Muscle layer of duodenum (tissue), 2 donors: ENCODE measurements around the gene ABHD16A.

Source experiments
- H3K27ac ChIP-seq: one replicate; pipeline ENCODE4 v1.7.0; 2013; ENCODE audit warnings: mild to moderate bottlenecking, low read length
- H3K27me3 ChIP-seq: one replicate; pipeline ENCODE4 v1.7.0; 2013; ENCODE audit warnings: low read depth, mild to moderate bottlenecking, control low read depth, low read length
- H3K36me3 ChIP-seq, 2 donors: one replicate each; pipeline ENCODE4 v1.7.0; 2013; ENCODE audit warnings: low read length in 2 of 2, control low read depth in 1 of 2, mild to moderate bottlenecking in 1 of 2; ENCODE audit not compliant: insufficient read depth in 2 of 2, control insufficient read depth in 1 of 2
- H3K4me1 ChIP-seq, 2 donors: one replicate each; pipeline ENCODE4 v1.7.0; 2013; ENCODE audit warnings: low read length in 2 of 2, mild to moderate bottlenecking in 2 of 2, control low read depth in 1 of 2, moderate library complexity in 1 of 2; ENCODE audit not compliant: insufficient read depth in 2 of 2, control insufficient read depth in 1 of 2
- H3K4me3 ChIP-seq, 2 donors: one replicate each; pipeline ENCODE4 v1.7.0; 2013; ENCODE audit warnings: low read length in 2 of 2, low read depth in 1 of 2, mild to moderate bottlenecking in 1 of 2
- H3K9me3 ChIP-seq, 2 donors: one replicate each; pipeline ENCODE4 v1.7.0; 2013; ENCODE audit warnings: low read length in 2 of 2, control low read depth in 1 of 2, mild to moderate bottlenecking in 1 of 2; ENCODE audit not compliant: control insufficient read depth in 1 of 2
- donor health status: healthy.

ABHD16A gene

DNA sequence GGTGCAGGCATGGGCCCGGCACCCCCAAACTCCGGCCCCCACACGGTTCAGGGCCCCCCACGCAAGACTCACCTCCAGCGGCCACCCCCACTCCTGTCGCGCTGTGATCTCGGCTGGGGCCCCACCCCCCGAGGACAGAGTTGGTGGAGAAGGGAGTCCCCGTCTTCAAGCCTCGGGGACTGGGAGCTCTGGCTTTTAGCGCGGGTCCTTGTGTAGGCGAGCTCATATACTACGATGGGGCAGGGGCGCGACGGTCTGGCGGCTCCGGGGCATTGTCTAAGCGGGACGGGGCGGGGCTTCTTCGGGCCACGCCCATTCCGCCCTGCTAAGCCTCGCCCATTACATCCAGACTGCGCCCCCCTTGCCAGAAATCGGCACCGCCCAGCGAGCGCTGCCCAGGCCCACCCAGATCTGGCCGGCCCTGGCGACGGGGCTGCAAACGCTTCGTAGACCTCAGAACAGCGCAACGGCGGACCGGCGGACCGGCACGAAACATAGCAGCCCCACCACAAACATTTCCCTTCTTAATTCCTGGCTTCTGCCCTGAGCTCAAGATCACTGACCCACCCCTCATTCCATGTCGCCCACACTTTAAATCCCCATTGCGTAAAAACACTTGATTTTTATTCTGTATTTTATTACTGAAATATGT, 27.0 kb upstream of the ABHD16A start:
- Histone ChIP-seq H3K4me1 (peaks cover 4 to 47% of the 10 kb centered on the region in 2 donors), H3K36me3 (peaks cover 35 to 56% of the 10 kb centered on the region in 2 donors), H3K27ac (peak overlapping the region; percentile 88), H3K4me3 (peak overlapping the region; percentile 85 to 86), H3K9me3 (no peaks in the 10 kb centered on the region), H3K27me3 (no peaks in the 10 kb centered on the region)

DNA sequence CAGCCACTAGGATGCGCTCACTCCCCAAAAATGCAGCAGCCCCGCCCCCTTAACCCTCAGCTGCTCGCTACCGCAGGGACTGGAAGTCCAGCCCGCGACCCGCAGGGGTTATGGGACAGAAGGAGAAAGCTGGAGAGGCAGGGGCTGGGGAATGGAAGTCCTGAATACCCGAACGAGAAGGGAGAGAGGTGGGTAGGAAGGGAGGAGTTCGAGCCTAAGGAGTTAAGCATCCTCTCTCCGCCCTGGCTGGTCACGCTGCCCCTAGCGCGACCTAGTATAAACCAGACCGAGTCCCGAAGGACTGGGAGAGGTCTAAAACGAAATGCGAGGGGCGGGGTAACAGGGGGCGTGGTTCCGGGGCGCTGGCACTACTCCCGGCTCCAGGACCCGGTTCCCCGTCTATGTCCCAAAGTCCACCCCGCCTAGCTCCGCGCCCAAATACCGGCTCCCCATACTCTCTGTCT, 26.4 kb upstream of the ABHD16A start:
- Histone ChIP-seq H3K36me3 (peaks cover 35 to 53% of the 10 kb centered on the region in 2 donors), H3K27me3 (no peaks in the 10 kb centered on the region), H3K4me1 (peaks cover 4 to 45% of the 10 kb centered on the region in 2 donors), H3K9me3 (no peaks in the 10 kb centered on the region), H3K27ac (peak overlapping the region; percentile 88), H3K4me3 (peak overlapping the region; percentile 85 to 86)

DNA sequence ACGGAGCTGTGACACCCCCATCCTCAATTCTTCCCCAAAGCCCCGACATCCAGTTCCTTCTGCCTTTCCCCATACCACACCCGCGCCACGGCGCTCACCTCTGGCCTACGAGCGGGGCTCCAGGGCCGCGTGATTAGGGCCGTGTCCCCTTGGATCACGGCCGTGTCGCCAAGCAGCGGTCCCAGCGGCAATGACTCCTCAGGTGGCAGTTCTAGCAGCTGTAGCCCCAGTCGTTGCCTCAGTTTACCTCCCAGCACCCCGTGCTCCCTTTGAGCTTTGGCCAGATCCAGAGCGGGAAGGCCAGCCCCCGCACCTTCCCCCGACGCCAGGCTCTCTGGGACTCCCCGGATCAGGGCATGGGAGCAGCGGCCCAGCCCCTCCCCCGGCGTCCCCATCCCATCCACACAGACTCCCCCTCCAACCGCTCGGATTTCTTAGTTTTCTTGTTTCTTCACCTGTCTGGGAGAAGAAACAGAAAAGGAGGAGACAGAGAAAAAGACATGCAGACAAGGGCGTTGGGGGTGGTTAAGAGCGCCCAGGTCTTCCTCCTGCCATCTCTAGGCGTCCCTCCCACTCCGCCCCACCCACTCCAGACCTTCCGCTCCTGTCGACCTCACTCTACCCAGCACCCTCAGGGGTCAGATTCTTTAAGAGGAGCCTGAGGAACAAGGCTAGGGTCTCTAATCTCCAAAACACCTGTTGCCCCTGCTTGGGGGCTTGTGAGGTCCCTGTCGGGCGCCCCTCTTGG, 25.8 kb upstream of the ABHD16A start, which contains the start of gene DDAH2:
DDAH2 (minus strand) TSS at position 533 of the 748 bp plus-strand sequence; CDS start at position 395, 138 bp downstream.
- no peaks in the 10 kb centered on the region for H3K9me3 ChIP-seq
- H3K4me1 ChIP-seq: peaks cover 0 to 39% of the 10 kb centered on the region in 2 donors
- peak within 1 kb of the TSS; percentile 85 to 86 for H3K4me3 ChIP-seq
- H3K27ac ChIP-seq: peak within 1 kb of the TSS; percentile 88
- no peaks in the 10 kb centered on the region for H3K27me3 ChIP-seq
- H3K36me3 ChIP-seq: peaks cover 29 to 47% of the 10 kb centered on the region in 2 donors

DNA sequence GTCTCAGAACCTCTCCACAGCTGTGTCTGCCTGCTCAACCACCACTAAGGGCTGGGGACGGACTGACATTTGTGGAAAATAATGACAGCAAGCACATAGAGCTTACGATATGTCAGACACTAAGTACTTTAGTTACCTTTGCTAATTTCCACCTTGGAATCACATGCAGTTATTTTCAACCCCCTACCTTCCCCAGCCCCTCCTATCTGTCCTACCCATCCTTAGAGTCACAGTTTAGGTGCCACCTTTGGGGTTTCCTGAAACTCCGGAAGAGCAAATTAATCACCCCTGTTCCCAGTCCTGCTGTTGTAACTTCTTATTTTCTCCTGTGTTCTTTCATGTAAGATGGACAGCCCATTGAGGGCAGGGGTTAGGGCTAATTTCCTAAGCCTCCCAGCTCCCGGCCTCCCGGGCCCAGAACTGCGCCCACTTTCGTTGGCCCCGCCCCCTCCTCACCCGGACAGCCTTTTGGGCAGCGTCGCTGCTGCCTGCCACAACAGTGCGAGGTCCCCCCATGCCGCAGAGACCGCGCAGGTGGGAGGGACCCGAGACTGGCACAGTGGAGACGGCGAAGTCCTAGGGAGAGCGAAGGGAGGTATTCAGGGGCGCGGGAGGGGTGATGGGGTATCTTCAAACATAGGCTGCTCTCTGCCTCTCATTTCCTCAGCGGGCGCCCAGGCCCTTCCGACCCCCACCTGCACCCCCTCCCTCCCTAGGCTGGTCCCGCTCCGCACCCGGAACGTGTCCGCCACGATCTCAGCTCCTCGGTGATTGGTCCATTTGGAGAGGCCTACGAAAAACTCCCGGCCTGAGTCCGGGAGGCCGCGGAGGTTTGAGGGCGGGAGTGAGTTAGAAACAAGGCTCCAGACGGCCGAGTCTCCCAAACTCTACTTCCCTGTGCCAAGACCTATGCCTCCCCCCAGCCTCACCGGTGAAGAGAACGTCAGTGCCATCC, 24.9 kb upstream of the ABHD16A start:
- Histone ChIP-seq H3K9me3 (no peaks in the 10 kb centered on the region), H3K27me3 (no peaks in the 10 kb centered on the region), H3K4me1 (peaks cover 0 to 29% of the 10 kb centered on the region in 2 donors), H3K36me3 (peaks cover 20 to 38% of the 10 kb centered on the region in 2 donors), H3K27ac (peak overlapping the region; percentile 88), H3K4me3 (peak overlapping the region; percentile 85 to 86)

DNA sequence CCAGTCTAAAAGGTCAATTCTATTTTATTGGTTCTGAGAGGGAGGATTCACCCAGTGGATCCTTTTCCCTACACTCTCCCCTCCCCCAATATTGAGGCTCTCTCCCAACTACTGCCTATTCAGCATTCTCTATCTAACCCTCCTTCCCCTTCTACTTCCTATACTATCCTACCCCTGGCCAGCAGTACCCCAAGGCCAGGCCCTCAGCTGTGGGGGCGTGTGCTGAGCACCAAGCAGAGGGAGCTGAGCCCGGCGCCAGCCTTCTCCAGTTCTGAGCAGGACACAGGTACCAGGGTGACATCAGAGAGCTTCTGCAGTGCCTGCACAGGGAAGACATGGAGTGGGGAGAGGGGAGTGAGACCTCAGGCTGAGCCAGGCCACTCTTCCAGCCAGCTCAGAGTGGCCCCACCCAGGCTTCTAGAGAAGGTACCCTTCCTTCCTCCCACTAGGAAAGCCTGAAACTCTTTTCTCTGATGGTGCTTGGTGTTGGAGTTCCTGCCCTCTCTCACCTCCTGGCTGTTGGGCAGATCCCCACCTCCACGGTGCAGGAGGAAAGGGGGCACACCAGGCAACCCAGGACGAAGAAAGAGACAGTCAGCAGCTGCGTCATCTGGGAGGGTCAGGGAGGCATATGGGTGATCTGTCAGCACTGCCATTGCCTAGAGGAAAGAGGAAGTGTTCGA, 24.1 kb upstream of the ABHD16A start:
- H3K4me1 ChIP-seq: peaks cover 0 to 25% of the 10 kb centered on the region in 2 donors
- no peaks in the 10 kb centered on the region for H3K27me3 ChIP-seq
- H3K9me3 ChIP-seq: no peaks in the 10 kb centered on the region
- H3K4me3 ChIP-seq: no peak overlapping the region
- H3K27ac ChIP-seq: peak overlapping the region; percentile 67
- peaks cover 16 to 32% of the 10 kb centered on the region in 2 donors for H3K36me3 ChIP-seq

DNA sequence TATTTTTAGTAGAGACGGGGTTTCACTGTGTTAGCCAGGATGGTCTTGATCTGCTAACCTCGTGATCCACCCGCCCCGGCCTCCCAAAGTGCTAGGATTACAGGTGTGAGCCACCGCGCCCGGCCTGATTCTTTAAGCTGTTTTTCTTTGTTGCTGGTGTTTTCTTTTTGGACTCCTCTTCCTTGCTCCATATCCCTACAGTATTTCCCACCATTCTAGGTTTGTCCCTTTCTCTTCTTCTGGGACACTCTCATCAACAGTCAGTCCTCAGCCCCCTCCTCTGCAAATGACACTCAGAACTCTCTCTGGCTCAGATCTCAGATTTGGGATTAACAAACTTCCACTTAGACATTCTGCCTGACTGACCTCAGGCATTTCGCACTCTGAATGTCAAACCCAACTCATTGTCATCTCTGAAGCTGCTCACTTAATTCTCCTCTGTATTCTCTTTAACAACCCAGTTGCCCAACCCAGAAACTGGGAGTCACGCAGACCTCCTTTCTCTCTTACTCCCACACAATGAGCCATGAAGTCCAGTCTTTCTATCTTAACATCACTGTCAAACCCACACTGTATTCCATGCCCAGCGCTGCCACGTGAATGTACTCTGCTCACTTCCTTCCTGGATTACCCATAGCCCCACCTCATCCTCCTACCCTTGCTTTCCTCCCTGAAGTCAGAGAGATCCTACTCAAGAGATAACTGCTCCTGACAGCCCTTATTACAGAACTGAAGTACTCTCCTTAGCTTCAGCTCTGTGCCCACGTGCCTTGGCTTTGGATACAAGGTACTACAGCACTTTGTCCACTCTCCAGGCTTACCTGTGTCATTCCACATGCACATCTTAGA, 22.6 kb upstream of the ABHD16A start:
- peaks cover 0 to 18% of the 10 kb centered on the region in 2 donors for H3K4me1 ChIP-seq
- H3K9me3 ChIP-seq: no peaks in the 10 kb centered on the region
- H3K27ac ChIP-seq: no peak overlapping the region
- no peaks in the 10 kb centered on the region for H3K27me3 ChIP-seq
- H3K36me3 ChIP-seq: peaks cover 2 to 21% of the 10 kb centered on the region in 2 donors
- no peak overlapping the region for H3K4me3 ChIP-seq

DNA sequence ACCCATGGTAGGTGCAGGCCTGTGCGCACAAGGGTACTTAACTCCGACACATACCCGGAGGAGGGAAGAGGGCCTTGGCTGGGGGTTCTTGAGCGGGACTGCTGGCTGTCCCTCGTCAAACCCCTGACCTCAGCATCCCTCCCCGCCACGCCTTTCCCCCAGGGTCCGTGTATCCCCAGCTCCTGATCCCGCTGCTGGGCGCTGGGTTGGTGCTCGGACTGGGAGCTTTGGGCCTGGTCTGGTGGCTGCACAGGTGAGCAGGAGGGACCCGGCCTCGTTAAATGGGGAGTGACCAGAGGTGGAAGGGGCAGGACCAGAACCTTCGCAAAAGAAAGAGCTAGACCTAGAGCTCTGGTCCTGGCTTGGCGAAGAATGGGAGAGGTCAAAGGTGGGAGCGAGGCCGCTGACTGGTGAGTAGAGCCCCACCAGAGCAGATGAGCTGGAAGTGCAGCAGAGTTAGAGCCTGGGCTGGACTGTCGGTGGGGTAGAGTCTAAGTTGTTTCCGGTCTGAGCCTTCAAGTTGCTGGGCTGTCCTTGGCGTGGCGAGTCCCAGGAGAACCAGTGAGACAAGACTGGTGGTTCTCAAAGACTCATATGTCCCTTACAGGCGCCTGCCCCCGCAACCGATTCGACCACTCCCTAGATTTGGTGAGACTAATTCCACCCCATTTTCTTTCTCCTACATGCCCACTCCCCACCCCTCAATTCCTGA, 21.0 kb upstream of the ABHD16A start:
- Histone ChIP-seq H3K4me1 (peaks cover 0 to 14% of the 10 kb centered on the region in 2 donors), H3K36me3 (peaks cover 0 to 18% of the 10 kb centered on the region in 2 donors), H3K27ac (no peak overlapping the region), H3K9me3 (no peaks in the 10 kb centered on the region), H3K27me3 (no peaks in the 10 kb centered on the region), H3K4me3 (no peak overlapping the region)

DNA sequence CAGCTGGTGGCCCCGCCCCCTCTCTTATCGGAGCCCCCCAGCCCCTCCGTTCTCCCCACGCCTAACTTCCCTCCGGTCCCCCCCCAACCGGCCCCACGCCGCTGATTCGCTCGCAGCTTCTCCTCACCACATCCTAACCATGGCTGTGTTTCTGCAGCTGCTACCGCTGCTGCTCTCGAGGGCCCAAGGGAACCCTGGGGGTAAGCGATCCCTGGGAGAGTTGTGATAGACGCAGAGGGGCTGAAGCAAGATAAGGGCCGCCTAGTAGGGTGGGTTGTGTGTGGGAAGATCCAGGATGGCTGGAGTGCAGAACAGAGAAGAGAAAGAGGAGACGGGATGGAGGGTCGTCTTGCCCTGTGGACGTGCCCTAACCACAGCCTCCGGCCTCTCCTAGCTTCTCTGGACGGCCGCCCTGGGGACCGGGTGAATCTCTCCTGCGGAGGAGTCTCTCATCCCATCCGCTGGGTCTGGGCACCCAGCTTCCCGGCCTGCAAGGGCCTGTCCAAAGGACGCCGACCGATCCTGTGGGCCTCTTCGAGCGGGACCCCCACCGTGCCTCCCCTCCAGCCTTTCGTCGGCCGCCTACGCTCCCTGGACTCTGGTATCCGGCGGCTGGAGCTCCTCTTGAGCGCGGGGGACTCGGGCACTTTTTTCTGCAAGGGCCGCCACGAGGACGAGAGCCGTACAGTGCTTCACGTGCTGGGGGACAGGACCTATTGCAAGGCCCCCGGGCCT, 20.3 kb upstream of the ABHD16A start, which contains the start of gene MPIG6B:
MPIG6B (plus strand) TSS at position 129 of the 735 bp plus-strand sequence; CDS start at position 140, 11 bp downstream.
- Histone ChIP-seq H3K9me3 (no peaks in the 10 kb centered on the region), H3K4me3 (no peak within 1 kb of the TSS), H3K36me3 (peaks cover 0 to 18% of the 10 kb centered on the region in 2 donors), H3K27ac (no peak within 1 kb of the TSS), H3K4me1 (peaks cover 0 to 7% of the 10 kb centered on the region in 2 donors), H3K27me3 (no peaks in the 10 kb centered on the region)

DNA sequence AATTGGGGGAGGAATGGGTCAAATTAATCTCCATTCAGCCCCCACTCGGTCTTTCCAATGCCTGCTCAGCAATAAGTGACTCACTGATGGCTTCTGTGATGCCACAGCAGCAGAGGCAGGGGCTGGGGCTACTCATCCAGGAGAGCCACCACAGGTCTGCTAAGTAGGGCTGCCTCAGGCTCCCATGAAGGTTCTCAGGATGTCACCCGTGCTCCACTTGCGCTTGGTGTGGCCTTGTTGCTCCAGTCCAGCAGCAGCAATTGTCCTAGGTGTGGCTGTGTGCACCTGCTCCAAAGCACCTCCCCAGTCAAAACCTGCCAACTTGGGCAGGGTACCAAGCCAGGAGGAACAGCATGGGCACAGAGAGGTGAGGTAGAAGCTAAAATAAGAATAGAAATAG, 19.0 kb upstream of the ABHD16A start:
- H3K4me3 ChIP-seq: no peak overlapping the region
- peaks cover 0 to 14% of the 10 kb centered on the region in 2 donors for H3K36me3 ChIP-seq
- H3K4me1 ChIP-seq: no peaks in the 10 kb centered on the region
- no peaks in the 10 kb centered on the region for H3K27me3 ChIP-seq
- H3K9me3 ChIP-seq: no peaks in the 10 kb centered on the region
- no peak overlapping the region for H3K27ac ChIP-seq
